OCI-LY3 (cell line): ENCODE data around the gene NLRC5.

ENCODE experiments used
- EZH2phosphoT487 ChIP-seq: fragments of 200-600 bp; shearing (Covaris generic); IDR thresholded peaks from 2 replicates; pipeline ENCODE4 v1.6.1; 2018; ENCODE audit warnings: antibody characterized with exemption, mixed run types, low read depth
- TF ChIP-seq, protein P1 (sequence below): fragments of 200-600, 300-600 bp; sonication (generic); IDR thresholded peaks from 2 replicates; pipeline ENCODE4 v1.5.1; 2014; ENCODE audit warnings: antibody characterized with exemption, low read length, low read depth

DNA sequence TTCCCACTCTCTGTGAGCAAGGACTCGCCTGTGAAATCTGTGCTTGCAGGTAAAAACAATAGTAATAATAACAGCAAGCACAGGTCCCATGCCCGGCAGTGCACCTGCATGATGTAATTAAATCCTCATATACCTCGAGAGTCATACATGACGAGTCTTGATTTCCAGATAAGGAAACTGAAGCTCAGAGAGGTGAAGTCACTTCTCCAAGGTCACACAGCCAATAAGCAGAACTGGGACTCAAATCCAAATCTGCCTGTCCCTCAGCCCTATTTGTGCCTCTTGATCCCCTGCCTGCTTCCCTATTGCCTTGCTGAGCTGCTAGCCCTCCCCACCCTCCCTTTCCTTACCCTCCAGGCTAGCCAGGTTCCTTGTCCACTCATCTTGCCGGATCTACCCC is 65.0 kb downstream of the NLRC5 start:
- TF ChIP-seq, protein P1, sequence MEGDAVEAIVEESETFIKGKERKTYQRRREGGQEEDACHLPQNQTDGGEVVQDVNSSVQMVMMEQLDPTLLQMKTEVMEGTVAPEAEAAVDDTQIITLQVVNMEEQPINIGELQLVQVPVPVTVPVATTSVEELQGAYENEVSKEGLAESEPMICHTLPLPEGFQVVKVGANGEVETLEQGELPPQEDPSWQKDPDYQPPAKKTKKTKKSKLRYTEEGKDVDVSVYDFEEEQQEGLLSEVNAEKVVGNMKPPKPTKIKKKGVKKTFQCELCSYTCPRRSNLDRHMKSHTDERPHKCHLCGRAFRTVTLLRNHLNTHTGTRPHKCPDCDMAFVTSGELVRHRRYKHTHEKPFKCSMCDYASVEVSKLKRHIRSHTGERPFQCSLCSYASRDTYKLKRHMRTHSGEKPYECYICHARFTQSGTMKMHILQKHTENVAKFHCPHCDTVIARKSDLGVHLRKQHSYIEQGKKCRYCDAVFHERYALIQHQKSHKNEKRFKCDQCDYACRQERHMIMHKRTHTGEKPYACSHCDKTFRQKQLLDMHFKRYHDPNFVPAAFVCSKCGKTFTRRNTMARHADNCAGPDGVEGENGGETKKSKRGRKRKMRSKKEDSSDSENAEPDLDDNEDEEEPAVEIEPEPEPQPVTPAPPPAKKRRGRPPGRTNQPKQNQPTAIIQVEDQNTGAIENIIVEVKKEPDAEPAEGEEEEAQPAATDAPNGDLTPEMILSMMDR: no peak
- TF ChIP-seq EZH2phosphoT487: no peak
